Neural cell (in vitro differentiated cells): Measurements from ENCODE around the gene CSRNP2.

ENCODE experiments used
- CTCF ChIP-seq: fragments of 450-650 bp; IDR thresholded peaks from 2 replicates; pipeline ENCODE4 v1.5.1; 2014; ENCODE audit warnings: antibody characterized with exemption, mild to moderate bottlenecking, moderate library complexity; ENCODE audit not compliant: poor library complexity, severe bottlenecking
- RAD21 ChIP-seq: fragments of 450-650 bp; conservative IDR thresholded peaks from 2 replicates; pipeline ENCODE4 v1.6.1; 2014; ENCODE audit warnings: antibody characterized with exemption, mild to moderate bottlenecking, moderate library complexity
- SMC3 ChIP-seq: fragments of 450-650 bp; conservative IDR thresholded peaks from 2 replicates; pipeline ENCODE4 v1.6.1; 2014; ENCODE audit warnings: antibody characterized with exemption, mild to moderate bottlenecking, moderate library complexity; ENCODE audit not compliant: poor library complexity

DNA sequence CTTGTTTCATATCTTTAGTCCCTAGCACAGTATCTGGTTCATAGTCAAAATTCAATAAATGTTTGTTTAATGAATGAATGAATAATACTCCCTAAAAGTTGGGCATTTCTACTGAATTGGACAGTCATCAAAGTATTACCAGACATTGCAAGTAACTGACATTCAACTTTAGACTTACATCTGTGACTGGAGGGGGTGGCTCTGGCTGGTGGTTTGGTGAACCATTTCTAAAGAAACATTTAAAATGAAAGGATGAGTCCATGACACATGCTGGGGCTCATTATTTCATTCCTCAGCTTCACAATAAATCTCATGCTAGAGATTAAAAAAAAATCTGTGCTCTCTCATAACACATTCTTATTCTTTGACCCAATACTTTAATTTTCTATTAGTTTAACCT is 20.6 kb upstream of the CSRNP2 start:
- no peak for TF ChIP-seq CTCF
- no peak for TF ChIP-seq SMC3
- TF ChIP-seq RAD21: no peak
